A673 (cell line): ENCODE results near the gene RERE. TPM values are rescaled to one million over a fixed set of nuclear protein-coding genes. Genes with fewer than 3 reads are reported as not detected.

Source experiments
- BruUV-seq: library from RNA; stranded (reverse); fragments of 400-500 nt; replicated peaks from 2 replicates; lab custom pipeline; 2021; lab: Mats Ljungman, UMichigan
- CTCF ChIA-PET: fragments of 300-600 bp; sonication (Branson Sonifier 250); formaldehyde crosslinking; loops from one replicate; lab custom pipeline; 2022; ENCODE audit warnings: antibody characterized with exemption; lab: Charles Lee
- POLR2A ChIA-PET: fragments of 300-600 bp; sonication (Branson Sonifier 250); formaldehyde crosslinking; loops from one replicate; lab custom pipeline; 2022; ENCODE audit warnings: antibody characterized with exemption; ENCODE audit not compliant: low non-redundant PET; lab: Charles Lee
- DNase-seq: peaks from one replicate; pipeline ENCODE4 v3.0.0-alpha.2; 2015; ENCODE audit warnings: low spot score
- H3K27ac ChIP-seq: fragments of 200-600 bp; sonication (generic); 2 replicates; pipeline ENCODE4 v1.5.1; 2016; ENCODE audit warnings: mixed run types, low read depth, mild to moderate bottlenecking, mixed read lengths, antibody characterized with exemption, low read length; ENCODE audit not compliant: poor library complexity, severe bottlenecking
- H3K27me3 ChIP-seq: fragments of 200-600 bp; sonication (generic); replicated peaks from 2 replicates; pipeline ENCODE4 v1.6.1; 2017; ENCODE audit warnings: mixed run types, low read depth, mild to moderate bottlenecking, mixed read lengths, antibody characterized with exemption, low read length; ENCODE audit not compliant: insufficient read depth, poor library complexity
- H3K36me3 ChIP-seq: fragments of 200-600 bp; sonication (generic); 2 replicates; pipeline ENCODE4 v1.6.1; 2016; ENCODE audit warnings: mixed run types, mild to moderate bottlenecking, mixed read lengths, antibody characterized with exemption, low read length; ENCODE audit not compliant: insufficient read depth, poor library complexity, severe bottlenecking
- H3K4me1 ChIP-seq: fragments of 200-600 bp; sonication (generic); 2 replicates; pipeline ENCODE4 v1.6.1; 2017; ENCODE audit warnings: mixed run types, mild to moderate bottlenecking, mixed read lengths, antibody characterized with exemption, low read length; ENCODE audit not compliant: insufficient read depth, poor library complexity, severe bottlenecking
- H3K4me3 ChIP-seq: fragments of 200-600 bp; sonication (generic); 2 replicates; pipeline ENCODE4 v1.5.1; 2016; ENCODE audit warnings: low read depth, mixed run types, mild to moderate bottlenecking, mixed read lengths, low read length; ENCODE audit not compliant: poor library complexity, severe bottlenecking
- H3K9me3 ChIP-seq: fragments of 200-600 bp; sonication (generic); 2 replicates; pipeline ENCODE4 v1.6.1; 2016; ENCODE audit warnings: mixed run types, low read depth, mild to moderate bottlenecking, mixed read lengths, antibody characterized with exemption, low read length; ENCODE audit not compliant: poor library complexity, severe bottlenecking
- EZH2 ChIP-seq: fragments of 200-600 bp; sonication (generic); IDR thresholded peaks from 2 replicates; pipeline ENCODE4 v1.6.1; 2017; ENCODE audit warnings: borderline replicate concordance, low read depth, mild to moderate bottlenecking, mixed read lengths, antibody characterized with exemption, low read length; ENCODE audit not compliant: poor library complexity, severe bottlenecking
- intact Hi-C: fragments of 100-400 bp; cut with micrococcal nuclease; formaldehyde crosslinking; loops from one replicate; pipeline ENCODE4 v1.10.0; 2022; ENCODE audit not compliant: unreplicated experiment
- total RNA-seq: library from RNA; stranded (reverse); gene quantifications from 2 replicates; pipeline ENCODE4 v1.2.3, GENCODE V29; 2021
- TF ChIP-seq, protein P1 (sequence below): fragments of 300-800, 200-600 bp; sonication (generic); conservative IDR thresholded peaks from 2 replicates; pipeline ENCODE4 v1.5.1; 2017; ENCODE audit warnings: low read depth, mild to moderate bottlenecking, antibody characterized with exemption, low read length, moderate library complexity, mixed read lengths

The RERE gene
- total RNA-seq, 1 experiment from 2014 or later = 188 TPM

DNA sequence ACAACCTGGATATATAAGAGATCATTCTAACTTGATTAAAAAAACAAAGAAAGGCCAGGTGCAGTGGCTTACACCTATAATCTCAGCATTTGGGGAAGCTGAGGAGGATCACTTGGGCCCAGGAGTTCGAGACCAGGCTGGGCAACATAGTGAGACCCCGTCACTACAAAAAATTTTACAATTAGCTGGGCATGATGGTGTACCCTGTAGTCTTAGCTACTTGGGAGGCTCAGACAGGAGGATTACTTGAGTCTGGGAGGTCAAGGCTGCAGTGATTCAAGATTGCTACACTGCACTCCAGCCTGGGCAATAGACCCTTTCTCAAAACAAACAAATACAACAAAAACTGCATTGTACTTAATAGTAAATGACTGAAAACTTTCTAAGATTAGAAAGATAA is 330.2 kb downstream of the RERE start:
- ChIA-PET CTCF (no interaction called here), POLR2A (no interaction called here)
- Histone ChIP-seq H3K9me3 (no peaks in the 10 kb centered on the region), H3K27ac (no peak overlapping the region), H3K36me3 (no peaks in the 10 kb centered on the region), H3K4me3 (no peak overlapping the region), H3K4me1 (peaks cover 24% of the 10 kb centered on the region), H3K27me3 (no peaks in the 10 kb centered on the region)
- intact Hi-C loops = no loop called here
- no TSS peak for BruUV-seq
- TF ChIP-seq, protein P1, sequence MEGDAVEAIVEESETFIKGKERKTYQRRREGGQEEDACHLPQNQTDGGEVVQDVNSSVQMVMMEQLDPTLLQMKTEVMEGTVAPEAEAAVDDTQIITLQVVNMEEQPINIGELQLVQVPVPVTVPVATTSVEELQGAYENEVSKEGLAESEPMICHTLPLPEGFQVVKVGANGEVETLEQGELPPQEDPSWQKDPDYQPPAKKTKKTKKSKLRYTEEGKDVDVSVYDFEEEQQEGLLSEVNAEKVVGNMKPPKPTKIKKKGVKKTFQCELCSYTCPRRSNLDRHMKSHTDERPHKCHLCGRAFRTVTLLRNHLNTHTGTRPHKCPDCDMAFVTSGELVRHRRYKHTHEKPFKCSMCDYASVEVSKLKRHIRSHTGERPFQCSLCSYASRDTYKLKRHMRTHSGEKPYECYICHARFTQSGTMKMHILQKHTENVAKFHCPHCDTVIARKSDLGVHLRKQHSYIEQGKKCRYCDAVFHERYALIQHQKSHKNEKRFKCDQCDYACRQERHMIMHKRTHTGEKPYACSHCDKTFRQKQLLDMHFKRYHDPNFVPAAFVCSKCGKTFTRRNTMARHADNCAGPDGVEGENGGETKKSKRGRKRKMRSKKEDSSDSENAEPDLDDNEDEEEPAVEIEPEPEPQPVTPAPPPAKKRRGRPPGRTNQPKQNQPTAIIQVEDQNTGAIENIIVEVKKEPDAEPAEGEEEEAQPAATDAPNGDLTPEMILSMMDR = no peak
- no peak for TF ChIP-seq EZH2
- no peak for DNase-seq

DNA sequence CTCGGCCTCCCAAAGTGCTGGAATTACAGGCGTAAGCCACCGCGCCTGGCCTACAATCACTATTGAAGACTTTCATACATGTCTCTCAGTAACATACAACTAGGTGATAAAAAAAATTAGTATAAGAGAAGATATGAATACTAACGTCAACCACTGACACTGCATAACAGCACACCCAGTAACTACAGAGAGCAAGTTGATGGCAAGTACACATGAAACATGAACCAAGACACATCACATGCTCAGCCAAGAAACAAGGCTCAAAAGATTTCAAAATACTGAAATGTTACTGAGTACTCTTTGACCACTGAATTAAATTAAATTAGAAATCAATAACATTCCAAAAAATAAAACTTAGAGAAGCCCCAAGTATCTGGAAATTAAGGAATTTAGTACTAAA is 331.4 kb downstream of the RERE start:
- ChIA-PET CTCF (no interaction called here), POLR2A (no interaction called here)
- no peaks in the 10 kb centered on the region for H3K27me3 ChIP-seq
- DNase-seq = no peak
- H3K9me3 ChIP-seq = no peaks in the 10 kb centered on the region
- peaks cover 30% of the 10 kb centered on the region for H3K4me1 ChIP-seq
- H3K27ac ChIP-seq = no peak overlapping the region
- TF ChIP-seq, protein P1 = no peak
- no peak for TF ChIP-seq EZH2
- intact Hi-C loops = no loop called here
- no peak overlapping the region for H3K4me3 ChIP-seq
- no TSS peak for BruUV-seq
- no peaks in the 10 kb centered on the region for H3K36me3 ChIP-seq

DNA sequence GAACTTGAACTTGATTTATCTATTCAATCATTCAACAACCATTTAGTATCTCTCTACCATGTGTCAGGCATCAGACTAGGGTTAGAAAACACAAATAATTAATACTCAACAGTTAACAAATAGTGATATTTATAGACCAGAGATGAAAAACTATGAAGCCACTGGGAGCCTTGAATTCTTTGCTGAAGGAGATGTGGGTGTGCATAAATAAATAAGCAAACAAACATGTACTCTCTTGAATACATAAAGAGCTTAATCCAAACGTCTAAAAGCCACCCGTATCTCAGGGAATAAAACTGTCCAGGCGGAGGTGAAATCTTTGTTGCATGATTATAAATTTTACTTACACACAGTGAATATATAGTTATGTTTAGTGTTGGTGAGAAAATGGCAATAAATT is 333.9 kb downstream of the RERE start:
- no TSS peak for BruUV-seq
- Histone ChIP-seq H3K27me3 (no peaks in the 10 kb centered on the region), H3K9me3 (no peaks in the 10 kb centered on the region), H3K4me1 (peaks cover 40% of the 10 kb centered on the region), H3K27ac (peak overlapping the region; percentile 49), H3K4me3 (no peak overlapping the region), H3K36me3 (no peaks in the 10 kb centered on the region)
- DNase-seq = no peak
- ChIA-PET CTCF (no interaction called here), POLR2A (interaction anchor here (0.6 to 0.7 kb wide), 2 partner anchors 16 to 407 kb away, joined by 3 read pairs; no protein-coding TSS in a partner anchor)
- TF ChIP-seq, protein P1 = no peak
- no peak for TF ChIP-seq EZH2
- intact Hi-C loops = no loop called here
